GM13977 (cell line): Measurements from ENCODE around the gene EBF4.
A peak's percentile ranks its signal among the peaks of the same experiment; 100 is the strongest.

Experiments
- DNase-seq: peaks from one replicate; pipeline ENCODE4 v3.0.0; 2012; ENCODE audit warnings: low spot score
- in situ Hi-C: fragments of 300-500 bp; cut with MboI; formaldehyde crosslinking; loops from one replicate; pipeline ENCODE4 v1.12.0; 2022; ENCODE audit warnings: low sequenced_read_pairs, low pct_unique_long_range_greater_than_20kb, mixed read lengths, inconsistent platforms; ENCODE audit not compliant: unreplicated experiment
- TF ChIP-seq, protein P1 (sequence below): IDR thresholded peaks from 2 replicates; pipeline ENCODE4 v1.5.1; 2012; ENCODE audit warnings: mild to moderate bottlenecking, control low read depth; ENCODE audit not compliant: insufficient read depth; ENCODE audit errors: extremely low read depth, missing control alignments

Gene EBF4

DNA sequence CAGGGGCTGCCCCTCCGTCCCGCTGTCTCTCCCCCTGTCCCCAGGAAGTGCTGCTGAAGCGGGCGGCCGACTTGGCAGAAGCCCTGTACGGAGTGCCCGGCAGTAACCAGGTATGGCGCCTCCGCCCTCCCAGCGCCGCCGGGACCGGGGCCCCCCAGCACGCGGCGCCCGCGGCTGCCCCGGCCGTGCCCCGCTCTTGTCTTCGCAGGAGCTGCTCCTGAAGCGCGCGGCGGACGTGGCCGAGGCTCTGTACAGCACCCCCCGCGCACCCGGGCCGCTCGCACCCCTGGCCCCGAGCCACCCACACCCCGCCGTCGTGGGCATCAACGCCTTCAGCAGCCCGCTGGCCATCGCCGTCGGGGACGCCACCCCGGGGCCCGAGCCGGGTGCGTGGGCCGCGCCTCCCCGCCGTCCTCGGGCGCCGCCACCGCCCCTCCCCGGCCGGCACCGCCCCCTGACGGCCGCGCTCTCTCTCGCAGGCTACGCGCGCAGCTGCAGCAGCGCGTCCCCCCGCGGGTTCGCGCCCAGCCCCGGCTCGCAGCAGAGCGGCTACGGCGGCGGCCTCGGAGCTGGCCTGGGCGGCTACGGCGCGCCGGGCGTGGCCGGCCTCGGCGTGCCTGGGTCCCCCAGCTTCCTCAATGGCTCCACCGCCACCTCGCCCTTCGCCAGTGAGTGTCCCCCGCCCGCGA is 59.4 kb downstream of the EBF4 start:
- TF ChIP-seq, protein P1, sequence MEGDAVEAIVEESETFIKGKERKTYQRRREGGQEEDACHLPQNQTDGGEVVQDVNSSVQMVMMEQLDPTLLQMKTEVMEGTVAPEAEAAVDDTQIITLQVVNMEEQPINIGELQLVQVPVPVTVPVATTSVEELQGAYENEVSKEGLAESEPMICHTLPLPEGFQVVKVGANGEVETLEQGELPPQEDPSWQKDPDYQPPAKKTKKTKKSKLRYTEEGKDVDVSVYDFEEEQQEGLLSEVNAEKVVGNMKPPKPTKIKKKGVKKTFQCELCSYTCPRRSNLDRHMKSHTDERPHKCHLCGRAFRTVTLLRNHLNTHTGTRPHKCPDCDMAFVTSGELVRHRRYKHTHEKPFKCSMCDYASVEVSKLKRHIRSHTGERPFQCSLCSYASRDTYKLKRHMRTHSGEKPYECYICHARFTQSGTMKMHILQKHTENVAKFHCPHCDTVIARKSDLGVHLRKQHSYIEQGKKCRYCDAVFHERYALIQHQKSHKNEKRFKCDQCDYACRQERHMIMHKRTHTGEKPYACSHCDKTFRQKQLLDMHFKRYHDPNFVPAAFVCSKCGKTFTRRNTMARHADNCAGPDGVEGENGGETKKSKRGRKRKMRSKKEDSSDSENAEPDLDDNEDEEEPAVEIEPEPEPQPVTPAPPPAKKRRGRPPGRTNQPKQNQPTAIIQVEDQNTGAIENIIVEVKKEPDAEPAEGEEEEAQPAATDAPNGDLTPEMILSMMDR: peak; percentile 45
- in situ Hi-C loops: no loop called here
- peak; percentile 74 for DNase-seq

DNA sequence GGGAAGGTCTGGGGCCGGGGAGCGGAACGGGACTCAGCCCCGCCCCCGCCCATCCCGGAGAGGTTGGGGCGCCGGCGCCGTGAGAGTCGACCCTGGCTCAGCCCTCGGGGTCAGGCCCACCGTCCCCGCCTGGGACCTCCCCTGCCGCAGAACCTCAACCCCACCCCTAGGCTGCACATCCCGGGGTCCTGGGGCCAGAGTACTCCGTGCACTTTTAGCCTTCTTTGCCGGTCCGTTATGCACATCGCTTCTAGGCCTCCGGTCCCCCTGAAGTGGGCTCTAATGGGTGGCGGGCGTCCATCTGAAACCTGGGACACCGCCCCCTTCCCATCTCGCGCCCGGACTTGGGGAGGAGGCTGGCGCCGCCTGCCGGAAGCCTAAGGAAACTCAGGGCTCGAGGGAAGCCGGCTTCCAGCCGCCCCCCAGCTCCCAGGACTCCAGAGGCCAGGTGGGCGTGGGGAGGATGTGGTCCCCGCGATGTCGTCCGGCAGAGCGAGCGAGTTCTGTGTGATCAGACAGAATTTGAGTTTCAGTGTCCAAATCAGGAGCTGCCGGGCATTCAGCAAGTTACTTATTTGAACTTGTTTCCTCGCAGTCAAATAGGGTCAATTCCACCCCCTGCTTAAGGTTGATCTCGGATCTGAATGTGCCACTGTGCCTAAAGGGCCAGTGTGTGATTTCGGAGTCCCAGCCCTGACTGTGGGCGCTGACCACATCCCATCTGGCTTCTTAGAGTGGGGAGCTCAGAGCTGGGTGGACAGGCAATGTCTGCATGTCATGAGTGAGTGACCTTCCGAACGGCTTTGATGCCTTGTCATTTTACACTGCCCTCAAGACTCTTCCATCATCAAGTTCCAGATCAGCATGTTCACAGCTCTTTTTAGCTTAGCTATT is 60.2 kb downstream of the EBF4 start:
- TF ChIP-seq, protein P1: peak; percentile 71
- no peak for DNase-seq
- in situ Hi-C loops: no loop called here

DNA sequence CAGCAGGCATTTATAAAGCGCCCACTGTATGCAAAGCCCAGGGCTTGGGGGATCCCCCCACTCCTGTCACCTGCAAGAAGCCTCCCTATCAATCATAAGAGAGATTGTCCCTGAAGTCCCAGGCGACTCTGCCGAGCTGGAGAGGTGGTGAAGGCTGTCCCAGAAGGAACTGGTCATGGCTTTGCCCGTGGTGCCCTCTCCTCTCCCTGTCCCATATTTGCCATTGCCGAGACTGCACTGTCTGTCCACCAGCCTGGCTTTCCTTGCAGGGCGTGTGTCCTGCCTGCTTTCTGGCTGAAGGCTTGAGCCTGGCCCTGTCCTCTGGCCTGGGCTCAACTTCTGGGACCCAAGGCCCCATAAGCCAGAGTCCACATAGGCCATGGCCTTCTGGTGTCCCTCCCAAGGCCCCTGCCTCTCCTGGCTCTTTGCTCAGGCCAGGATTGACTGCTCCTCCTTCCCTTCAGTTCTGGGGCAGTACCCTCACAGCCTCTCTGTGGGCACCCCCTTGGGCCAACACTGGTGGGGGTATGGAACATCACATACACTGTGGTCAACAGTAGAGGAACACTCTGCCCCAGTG is 61.0 kb downstream of the EBF4 start:
- in situ Hi-C loops: no loop called here
- DNase-seq: no peak
- TF ChIP-seq, protein P1: no peak

DNA sequence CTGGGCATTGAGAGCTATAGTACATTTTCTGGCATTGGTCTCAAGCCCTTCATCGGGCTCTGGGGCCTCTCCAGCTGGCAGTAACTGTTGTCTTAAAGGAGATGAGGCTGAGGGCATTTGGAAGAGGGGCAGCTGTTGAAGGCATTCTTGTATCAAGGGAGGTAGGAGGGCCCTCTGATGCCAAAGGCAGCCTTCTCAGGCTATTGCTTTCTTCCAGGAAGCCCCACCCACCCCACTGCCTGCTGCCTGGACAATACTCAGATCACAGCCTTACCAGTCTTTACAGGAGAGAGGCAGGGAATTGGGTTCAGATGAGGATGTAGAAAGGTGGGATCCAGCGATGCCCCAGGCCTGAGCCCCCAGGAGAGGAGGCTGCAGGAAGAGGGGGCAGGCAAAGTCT is 61.8 kb downstream of the EBF4 start:
- no peak for DNase-seq
- TF ChIP-seq, protein P1: no peak
- in situ Hi-C loops: no loop called here

DNA sequence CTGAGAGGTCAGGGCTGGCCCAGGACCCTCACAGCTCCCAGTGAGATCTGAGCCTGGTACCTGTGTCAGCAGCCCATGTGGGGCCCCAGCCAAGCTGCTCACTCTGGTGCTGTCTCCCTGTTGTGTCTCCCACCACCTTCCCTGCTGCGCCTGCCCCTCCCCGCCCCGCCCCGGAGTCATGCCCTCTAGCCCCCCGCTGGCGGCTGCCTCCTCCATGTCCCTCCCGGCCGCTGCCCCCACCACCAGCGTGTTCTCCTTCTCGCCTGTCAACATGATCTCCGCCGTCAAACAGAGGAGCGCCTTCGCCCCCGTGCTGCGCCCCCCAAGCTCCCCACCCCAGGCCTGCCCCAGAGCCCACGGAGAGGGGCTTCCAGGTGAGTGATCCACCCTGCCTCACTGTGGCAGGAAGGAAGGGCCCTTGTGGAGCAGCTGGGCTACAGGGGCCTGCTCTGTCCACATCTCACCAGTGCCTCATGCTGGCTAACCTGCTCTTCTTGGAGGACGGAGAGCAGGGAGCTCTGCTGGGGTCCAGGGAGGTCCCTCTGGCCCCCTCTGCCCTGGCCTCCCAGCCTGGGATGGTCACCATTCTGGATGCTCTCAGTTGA is 63.0 kb downstream of the EBF4 start:
- no peak for DNase-seq
- TF ChIP-seq, protein P1: no peak
- in situ Hi-C loops: no loop called here

DNA sequence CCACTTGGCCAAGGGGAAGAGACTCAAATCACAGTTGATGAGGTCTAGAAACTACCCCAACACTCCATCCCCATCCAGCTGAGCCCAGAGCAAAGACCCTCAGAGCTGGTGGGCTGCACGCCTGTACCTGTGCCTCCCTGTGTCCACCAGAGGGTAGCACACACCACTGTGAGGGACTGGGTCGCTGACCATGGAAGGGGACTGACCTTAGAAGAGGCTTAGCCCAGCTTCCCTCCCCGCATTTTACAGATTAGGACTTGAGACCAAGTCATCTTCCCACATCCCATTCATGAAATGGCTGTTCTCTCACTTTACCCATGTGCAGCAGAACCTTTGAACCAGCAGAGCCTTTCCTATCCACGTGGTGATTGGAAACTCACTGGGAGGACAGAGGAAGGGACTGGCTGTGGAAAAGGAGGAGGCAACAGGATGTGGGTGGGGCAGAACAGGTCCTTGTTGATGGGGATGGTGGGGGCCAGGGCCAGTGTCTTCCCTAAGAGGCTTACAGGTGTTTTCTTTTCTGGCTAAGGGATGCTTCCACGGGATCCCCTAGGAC is 63.6 kb downstream of the EBF4 start:
- TF ChIP-seq, protein P1: peak; percentile 49
- in situ Hi-C loops: no loop called here
- DNase-seq: peak; percentile 26
